Measurements from ENCODE around the gene ARIH2. TPM values are rescaled to one million over a fixed set of nuclear protein-coding genes. Genes with fewer than 3 reads are reported as not detected.

Gene ARIH2
- total and polyA plus RNA-seq, 7 donors = 33.0 to 165 (median 94.9) TPM

DNA sequence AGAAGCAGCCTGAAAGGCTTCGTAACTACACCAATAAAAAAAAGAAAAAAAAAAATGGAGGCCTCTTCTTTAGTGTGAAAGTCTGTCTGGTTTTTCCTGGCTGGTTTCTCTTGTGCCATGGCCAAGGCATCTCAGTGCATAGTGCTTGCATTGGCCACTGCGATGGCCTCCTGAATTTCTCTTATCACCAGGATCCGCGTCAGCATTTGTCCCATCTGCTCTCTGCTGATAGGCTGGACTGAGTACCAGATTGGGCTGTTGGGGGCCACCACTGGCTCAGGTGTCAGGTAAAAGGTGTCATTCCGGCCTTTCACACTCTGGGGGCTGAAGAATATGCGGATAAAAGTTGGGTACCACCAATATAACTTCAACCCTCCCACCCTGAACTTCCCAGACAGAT is 111.7 kb downstream of the ARIH2 start:
- H3K27ac ChIP-seq = peak overlapping the region in 2 of 4 donors; percentile 94 to 98
- TF ChIP-seq EP300 (IDR thresholded peaks at IDR 0.05) (no peak), POLR2A (IDR thresholded peaks at IDR 0.05) (no peak), POLR2AphosphoS5 (IDR thresholded peaks at IDR 0.05) (no peak)

DNA sequence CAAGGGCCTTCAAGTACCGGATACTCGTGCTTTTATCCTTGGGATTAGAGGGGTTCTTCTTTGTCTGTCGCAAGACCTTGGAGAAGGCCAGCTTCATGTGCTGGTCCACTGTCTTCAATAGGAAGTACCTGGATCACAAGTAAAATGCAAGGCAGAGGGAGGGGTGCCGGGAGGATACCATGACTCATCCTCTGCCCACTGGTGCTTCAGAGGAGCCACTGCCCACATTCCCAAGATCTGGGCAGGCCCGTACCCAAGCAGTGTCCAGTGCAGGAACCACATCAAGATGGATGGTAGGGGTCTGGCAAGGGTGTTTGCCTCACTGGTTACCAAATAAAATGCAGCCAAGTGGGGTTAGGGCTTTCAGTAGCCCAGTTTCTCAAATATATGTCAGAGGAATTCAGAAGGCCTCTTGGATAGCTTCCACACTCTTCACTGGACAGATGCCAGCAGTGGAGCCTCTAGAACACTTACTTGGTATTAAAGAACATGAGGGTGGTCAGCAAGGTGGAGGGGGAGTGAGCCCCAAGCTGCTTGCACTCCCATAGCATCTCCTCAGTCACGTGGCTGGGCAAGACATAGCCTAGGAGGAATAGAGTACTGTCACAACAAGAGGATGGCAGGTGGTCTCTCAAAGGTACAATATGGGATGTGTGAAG is 114.1 kb downstream of the ARIH2 start:
- Histone ChIP-seq H3K36me3 (peaks cover 13 to 76% (median 29%) of the 10 kb centered on the region in 4 donors), H3K27ac (no peak overlapping the region), H3K27me3 (no peaks in the 10 kb centered on the region), H3K4me3 (no peak overlapping the region), H3K4me1 (peaks cover 0 to 26% (median 16%) of the 10 kb centered on the region in 4 donors), H3K9me3 (no peaks in the 10 kb centered on the region)
- TF ChIP-seq EP300 (IDR thresholded peaks at IDR 0.05) (no peak), POLR2A (IDR thresholded peaks at IDR 0.05) (no peak), POLR2AphosphoS5 (IDR thresholded peaks at IDR 0.05) (no peak)
- TF ChIP-seq, protein P1, sequence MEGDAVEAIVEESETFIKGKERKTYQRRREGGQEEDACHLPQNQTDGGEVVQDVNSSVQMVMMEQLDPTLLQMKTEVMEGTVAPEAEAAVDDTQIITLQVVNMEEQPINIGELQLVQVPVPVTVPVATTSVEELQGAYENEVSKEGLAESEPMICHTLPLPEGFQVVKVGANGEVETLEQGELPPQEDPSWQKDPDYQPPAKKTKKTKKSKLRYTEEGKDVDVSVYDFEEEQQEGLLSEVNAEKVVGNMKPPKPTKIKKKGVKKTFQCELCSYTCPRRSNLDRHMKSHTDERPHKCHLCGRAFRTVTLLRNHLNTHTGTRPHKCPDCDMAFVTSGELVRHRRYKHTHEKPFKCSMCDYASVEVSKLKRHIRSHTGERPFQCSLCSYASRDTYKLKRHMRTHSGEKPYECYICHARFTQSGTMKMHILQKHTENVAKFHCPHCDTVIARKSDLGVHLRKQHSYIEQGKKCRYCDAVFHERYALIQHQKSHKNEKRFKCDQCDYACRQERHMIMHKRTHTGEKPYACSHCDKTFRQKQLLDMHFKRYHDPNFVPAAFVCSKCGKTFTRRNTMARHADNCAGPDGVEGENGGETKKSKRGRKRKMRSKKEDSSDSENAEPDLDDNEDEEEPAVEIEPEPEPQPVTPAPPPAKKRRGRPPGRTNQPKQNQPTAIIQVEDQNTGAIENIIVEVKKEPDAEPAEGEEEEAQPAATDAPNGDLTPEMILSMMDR (IDR thresholded peaks at IDR 0.05) = no peak
- 92% methylated on average over 6 of the region's 6 CpGs for WGBS, 2 donors
- intact Hi-C loops (cut with DNase I) = no loop called here
- DNase-seq = peak; percentile 65

More for the DNA sequence above, 111.7 kb downstream of the ARIH2 start:
- H3K4me1 ChIP-seq = peaks cover 0 to 27% (median 18%) of the 10 kb centered on the region in 4 donors
- intact Hi-C loops (cut with DNase I) = no loop called here
- no peaks in the 10 kb centered on the region for H3K9me3 ChIP-seq
- H3K27me3 ChIP-seq = no peaks in the 10 kb centered on the region
- WGBS, 2 donors = 90 to 93% methylated on average over 6 of the region's 6 CpGs
- H3K36me3 ChIP-seq = peaks cover 13 to 71% (median 35%) of the 10 kb centered on the region in 4 donors
- H3K4me3 ChIP-seq = no peak overlapping the region
- peak; percentile 57 for DNase-seq

DNA sequence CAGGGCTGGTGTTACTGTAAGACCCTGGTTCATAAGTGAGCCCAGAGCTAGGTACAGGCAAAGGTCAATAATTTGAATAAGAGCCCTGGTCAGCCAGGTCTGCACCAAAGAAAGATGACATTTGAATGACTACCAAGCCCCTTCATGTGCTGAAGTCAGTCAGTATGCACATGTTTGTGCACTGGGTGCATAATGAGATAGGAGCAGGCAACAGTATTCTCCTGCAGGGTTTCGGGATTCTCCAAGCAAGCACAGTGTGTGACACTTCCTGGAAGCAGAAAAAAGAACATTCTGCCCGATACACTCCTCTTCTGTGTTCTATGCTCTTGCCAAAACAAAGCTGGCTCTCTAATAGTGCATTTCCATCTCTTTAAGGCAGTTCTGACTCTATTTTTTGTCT is 116.0 kb downstream of the ARIH2 start:
- peaks cover 13 to 92% (median 32%) of the 10 kb centered on the region in 4 donors for H3K36me3 ChIP-seq
- H3K27ac ChIP-seq = no peak overlapping the region
- WGBS, 2 donors = 92 to 96% methylated on average over 2 of the region's 2 CpGs
- intact Hi-C loops (cut with DNase I) = no loop called here
- H3K4me3 ChIP-seq = no peak overlapping the region
- H3K27me3 ChIP-seq = no peaks in the 10 kb centered on the region
- peaks cover 0 to 9% (median 3%) of the 10 kb centered on the region in 4 donors for H3K4me1 ChIP-seq
- TF ChIP-seq EP300 (IDR thresholded peaks at IDR 0.05) (no peak), POLR2A (IDR thresholded peaks at IDR 0.05) (no peak), POLR2AphosphoS5 (IDR thresholded peaks at IDR 0.05) (no peak)
- TF ChIP-seq, protein P1 (IDR thresholded peaks at IDR 0.05) = no peak
- no peak for DNase-seq
- H3K9me3 ChIP-seq = no peaks in the 10 kb centered on the region

DNA sequence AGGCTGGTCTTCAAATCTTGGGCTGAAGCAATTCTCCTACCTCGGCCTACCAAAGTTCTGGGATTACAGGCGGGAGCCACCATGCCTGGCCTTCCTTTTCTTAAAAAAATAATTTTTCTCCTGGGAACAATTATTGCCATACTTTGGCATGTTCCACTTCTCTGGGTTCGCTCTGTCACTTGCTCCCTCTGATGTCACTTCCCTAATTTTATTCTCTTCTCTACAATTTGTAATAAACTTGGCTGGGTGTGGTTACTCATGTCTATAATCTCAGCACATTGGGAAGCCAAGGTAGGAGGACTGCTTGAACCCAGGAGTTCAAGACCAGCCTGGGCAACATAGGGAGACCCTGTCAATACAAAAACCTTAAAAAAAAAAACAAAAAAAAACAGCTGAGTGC is 116.6 kb downstream of the ARIH2 start:
- WGBS, 2 donors = 92 to 95% methylated on average over 3 of the region's 3 CpGs
- H3K27me3 ChIP-seq = no peaks in the 10 kb centered on the region
- H3K36me3 ChIP-seq = peaks cover 13 to 95% (median 33%) of the 10 kb centered on the region in 4 donors

More for the DNA sequence above, 116.6 kb downstream of the ARIH2 start:
- no peak overlapping the region for H3K27ac ChIP-seq
- no peaks in the 10 kb centered on the region for H3K9me3 ChIP-seq
- H3K4me3 ChIP-seq = no peak overlapping the region
- no peak for DNase-seq
- H3K4me1 ChIP-seq = peaks cover 0 to 6% (median 3%) of the 10 kb centered on the region in 4 donors
- intact Hi-C loops (cut with DNase I) = no loop called here
- TF ChIP-seq POLR2A (IDR thresholded peaks at IDR 0.05) = no peak
- TF ChIP-seq, protein P1 (IDR thresholded peaks at IDR 0.05) = no peak
- no peak for TF ChIP-seq POLR2AphosphoS5 (IDR thresholded peaks at IDR 0.05)
- TF ChIP-seq EP300 (IDR thresholded peaks at IDR 0.05) = no peak

Small RNA genes lying within 50 kb of the gene (small RNA-seq; reads per million reads assigned to genes)
- gene MIR191 (2,947 to 5,534 (median 4,152) reads per million in 3 donors), gene MIR425 (9.5 to 24.4 (median 11.7) reads per million in 3 donors)

Other genes with a start within 250 kb of the ARIH2 start
- gene NCKIPSD, start 232.9 kb upstream of the ARIH2 start, total RNA-seq = 10 to 100 TPM in 3 of 4 donors, 1 to 10 TPM in 1; 7.7 to 29.3 (median 22.8) TPM
- gene NCKIPSD, start 232.9 kb upstream of the ARIH2 start, polyA plus RNA-seq = 10 to 100 TPM; 10.2 to 17.7 (median 14.3) TPM
- gene IP6K2, start 201.6 kb upstream of the ARIH2 start, total RNA-seq = 100 to 1,000 TPM in 1 of 4 donors, 10 to 100 TPM in 3; 39.0 to 109 (median 58.7) TPM
- gene IP6K2, start 201.6 kb upstream of the ARIH2 start, polyA plus RNA-seq = 100 to 1,000 TPM in 1 of 3 donors, 10 to 100 TPM in 2; 77.9 to 142 (median 97.2) TPM
- gene PRKAR2A, start 71.0 kb upstream of the ARIH2 start, total RNA-seq = 10 to 100 TPM; 23.9 to 64.5 (median 26.7) TPM
- 10 to 100 TPM in 2 of 3 donors, 1 to 10 TPM in 1; 9.6 to 19.1 (median 15.3) TPM for gene PRKAR2A, start 71.0 kb upstream of the ARIH2 start, polyA plus RNA-seq
- 10 to 100 TPM; 18.2 to 29.1 (median 20.8) TPM for gene SLC25A20, start 20.0 kb upstream of the ARIH2 start, total RNA-seq
- gene SLC25A20, start 20.0 kb upstream of the ARIH2 start, polyA plus RNA-seq = 10 to 100 TPM; 30.6 to 65.2 (median 39.7) TPM
- 10 to 100 TPM; 30.9 to 41.3 (median 33.4) TPM for gene P4HTM, start 71.4 kb downstream of the ARIH2 start, total RNA-seq
- gene P4HTM, start 71.4 kb downstream of the ARIH2 start, polyA plus RNA-seq = 10 to 100 TPM in 1 of 3 donors, 1 to 10 TPM in 2; 5.4 to 28.9 (median 5.5) TPM
- 100 to 1,000 TPM in 1 of 4 donors, 10 to 100 TPM in 3; 71.3 to 122 (median 93.5) TPM for gene WDR6, start 88.5 kb downstream of the ARIH2 start, total RNA-seq
- gene WDR6, start 88.5 kb downstream of the ARIH2 start, polyA plus RNA-seq = 100 to 1,000 TPM in 1 of 3 donors, 10 to 100 TPM in 2; 21.0 to 124 (median 27.6) TPM
- 10 to 100 TPM; 11.8 to 35.5 (median 19.5) TPM for gene DALRD3, start 99.7 kb downstream of the ARIH2 start, total RNA-seq
- gene DALRD3, start 99.7 kb downstream of the ARIH2 start, polyA plus RNA-seq = 10 to 100 TPM; 14.3 to 26.3 (median 19.8) TPM
- 100 to 1,000 TPM in 2 of 4 donors, 10 to 100 TPM in 2; 75.9 to 116 (median 94.9) TPM for gene NDUFAF3, start 103.3 kb downstream of the ARIH2 start, total RNA-seq
- 10 to 100 TPM; 62.8 to 85.9 (median 74.4) TPM for gene NDUFAF3, start 103.3 kb downstream of the ARIH2 start, polyA plus RNA-seq
- gene IMPDH2, start 110.6 kb downstream of the ARIH2 start, total RNA-seq = 100 to 1,000 TPM in 2 of 4 donors, 10 to 100 TPM in 2; 91.1 to 126 (median 109) TPM
- 100 to 1,000 TPM in 1 of 3 donors, 10 to 100 TPM in 2; 55.0 to 187 (median 93.1) TPM for gene IMPDH2, start 110.6 kb downstream of the ARIH2 start, polyA plus RNA-seq
- gene QRICH1, start 175.2 kb downstream of the ARIH2 start, total RNA-seq = 100 to 1,000 TPM in 2 of 4 donors, 10 to 100 TPM in 2; 68.4 to 255 (median 135) TPM
- gene QRICH1, start 175.2 kb downstream of the ARIH2 start, polyA plus RNA-seq = 10 to 100 TPM; 16.8 to 43.1 (median 18.0) TPM
- 100 to 1,000 TPM; 158 to 262 (median 202) TPM for gene QARS1, start 185.9 kb downstream of the ARIH2 start, total RNA-seq
- gene QARS1, start 185.9 kb downstream of the ARIH2 start, polyA plus RNA-seq = 100 to 1,000 TPM; 243 to 363 (median 245) TPM
- gene USP19, start 202.0 kb downstream of the ARIH2 start, total RNA-seq = 10 to 100 TPM; 48.2 to 98.4 (median 55.7) TPM
- 10 to 100 TPM; 22.2 to 33.8 (median 27.3) TPM for gene USP19, start 202.0 kb downstream of the ARIH2 start, polyA plus RNA-seq
- gene LAMB2, start 214.2 kb downstream of the ARIH2 start, total RNA-seq = 100 to 1,000 TPM; 252 to 612 (median 330) TPM
- gene LAMB2, start 214.2 kb downstream of the ARIH2 start, polyA plus RNA-seq = 10 to 100 TPM; 10.2 to 85.0 (median 26.6) TPM
- gene CCDC71, start 247.5 kb downstream of the ARIH2 start, total RNA-seq = 10 to 100 TPM; 12.5 to 27.3 (median 16.4) TPM
- 10 to 100 TPM; 13.4 to 23.0 (median 15.6) TPM for gene CCDC71, start 247.5 kb downstream of the ARIH2 start, polyA plus RNA-seq